Measurements from ENCODE around the gene MAPK8IP3.

The MAPK8IP3 gene, protein sequence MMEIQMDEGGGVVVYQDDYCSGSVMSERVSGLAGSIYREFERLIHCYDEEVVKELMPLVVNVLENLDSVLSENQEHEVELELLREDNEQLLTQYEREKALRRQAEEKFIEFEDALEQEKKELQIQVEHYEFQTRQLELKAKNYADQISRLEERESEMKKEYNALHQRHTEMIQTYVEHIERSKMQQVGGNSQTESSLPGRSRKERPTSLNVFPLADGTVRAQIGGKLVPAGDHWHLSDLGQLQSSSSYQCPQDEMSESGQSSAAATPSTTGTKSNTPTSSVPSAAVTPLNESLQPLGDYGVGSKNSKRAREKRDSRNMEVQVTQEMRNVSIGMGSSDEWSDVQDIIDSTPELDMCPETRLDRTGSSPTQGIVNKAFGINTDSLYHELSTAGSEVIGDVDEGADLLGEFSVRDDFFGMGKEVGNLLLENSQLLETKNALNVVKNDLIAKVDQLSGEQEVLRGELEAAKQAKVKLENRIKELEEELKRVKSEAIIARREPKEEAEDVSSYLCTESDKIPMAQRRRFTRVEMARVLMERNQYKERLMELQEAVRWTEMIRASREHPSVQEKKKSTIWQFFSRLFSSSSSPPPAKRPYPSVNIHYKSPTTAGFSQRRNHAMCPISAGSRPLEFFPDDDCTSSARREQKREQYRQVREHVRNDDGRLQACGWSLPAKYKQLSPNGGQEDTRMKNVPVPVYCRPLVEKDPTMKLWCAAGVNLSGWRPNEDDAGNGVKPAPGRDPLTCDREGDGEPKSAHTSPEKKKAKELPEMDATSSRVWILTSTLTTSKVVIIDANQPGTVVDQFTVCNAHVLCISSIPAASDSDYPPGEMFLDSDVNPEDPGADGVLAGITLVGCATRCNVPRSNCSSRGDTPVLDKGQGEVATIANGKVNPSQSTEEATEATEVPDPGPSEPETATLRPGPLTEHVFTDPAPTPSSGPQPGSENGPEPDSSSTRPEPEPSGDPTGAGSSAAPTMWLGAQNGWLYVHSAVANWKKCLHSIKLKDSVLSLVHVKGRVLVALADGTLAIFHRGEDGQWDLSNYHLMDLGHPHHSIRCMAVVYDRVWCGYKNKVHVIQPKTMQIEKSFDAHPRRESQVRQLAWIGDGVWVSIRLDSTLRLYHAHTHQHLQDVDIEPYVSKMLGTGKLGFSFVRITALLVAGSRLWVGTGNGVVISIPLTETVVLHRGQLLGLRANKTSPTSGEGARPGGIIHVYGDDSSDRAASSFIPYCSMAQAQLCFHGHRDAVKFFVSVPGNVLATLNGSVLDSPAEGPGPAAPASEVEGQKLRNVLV (N-terminal part only)

DNA sequence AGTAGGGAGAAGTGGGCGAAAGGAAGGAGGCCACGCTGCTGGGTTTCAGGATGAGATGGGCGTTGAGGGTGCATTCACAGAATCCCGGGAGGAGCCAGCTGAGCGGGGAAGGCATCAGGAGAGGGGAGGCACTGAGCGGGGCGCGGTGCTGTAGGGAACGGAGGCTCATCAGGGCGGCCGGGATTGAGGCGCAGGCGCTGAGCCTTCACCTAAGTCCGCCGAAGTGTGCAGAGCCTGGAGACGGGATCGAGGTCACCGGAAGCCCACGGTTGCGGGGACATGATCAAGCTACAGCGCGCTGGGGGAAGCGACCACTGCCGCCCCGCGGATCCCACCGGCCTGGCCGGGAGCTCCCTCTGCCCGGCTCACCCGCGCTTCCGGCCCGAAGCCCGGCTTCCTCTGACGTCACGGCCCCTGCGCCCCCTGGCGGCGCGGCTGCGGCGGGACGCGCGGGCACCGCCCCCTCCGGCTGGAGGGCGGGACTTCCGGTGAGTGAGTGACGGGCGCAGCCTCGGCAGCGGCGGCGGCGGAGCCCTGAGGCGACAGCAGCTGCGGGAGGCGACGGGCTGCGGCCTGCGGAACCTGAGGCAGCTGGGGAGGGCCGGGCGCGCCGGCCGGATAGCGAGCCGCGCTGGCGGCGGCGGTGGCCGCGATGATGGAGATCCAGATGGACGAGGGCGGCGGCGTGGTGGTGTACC, at the start of gene MAPK8IP3:
TSS of gene MAPK8IP3 (plus strand) at position 508 of the 698 bp plus-strand sequence. CDS start at position 653, 145 bp downstream.
- peak; percentile 65 to 72 for DNase-seq

DNA sequence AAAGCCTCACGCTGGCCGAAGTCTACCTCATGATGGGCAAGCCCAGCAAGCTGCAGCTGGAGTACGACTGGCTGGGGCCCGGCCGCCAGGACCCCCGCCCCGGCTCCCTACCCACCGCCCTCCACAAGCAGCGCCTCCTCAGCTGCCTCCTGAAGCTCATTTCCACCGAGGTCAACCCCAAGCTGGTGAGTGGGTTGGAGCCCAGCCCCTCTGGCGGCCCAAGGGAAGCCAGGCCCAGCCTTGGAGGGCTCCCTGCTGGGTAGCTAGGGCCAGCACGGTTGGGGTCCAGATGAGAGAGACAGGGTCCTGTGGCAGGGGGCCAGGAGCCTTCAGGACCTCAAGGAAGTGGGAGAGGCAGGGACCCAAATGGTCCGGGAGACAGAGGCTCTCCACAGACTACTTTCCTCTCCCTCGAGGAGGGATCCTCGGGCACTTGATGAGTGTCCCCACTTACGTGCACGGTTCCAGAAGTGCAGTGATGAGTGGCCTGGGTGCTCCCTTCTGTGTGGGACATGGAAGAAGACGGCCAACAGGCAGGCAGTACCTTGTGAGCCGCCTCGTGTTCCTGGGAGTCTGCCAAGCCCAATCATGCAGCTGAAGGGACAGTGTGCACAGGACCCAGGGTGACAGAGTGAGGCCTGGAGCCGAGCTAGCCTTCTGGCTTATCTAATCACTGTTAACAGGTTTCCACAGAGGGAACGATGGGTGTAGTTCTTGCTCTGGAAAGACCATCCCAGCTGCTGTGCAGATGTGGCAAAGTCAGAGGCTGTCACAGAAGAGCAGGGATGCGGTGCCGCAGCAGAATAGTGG, 49.0 kb upstream of the MAPK8IP3 start:
- no peak for DNase-seq

DNA sequence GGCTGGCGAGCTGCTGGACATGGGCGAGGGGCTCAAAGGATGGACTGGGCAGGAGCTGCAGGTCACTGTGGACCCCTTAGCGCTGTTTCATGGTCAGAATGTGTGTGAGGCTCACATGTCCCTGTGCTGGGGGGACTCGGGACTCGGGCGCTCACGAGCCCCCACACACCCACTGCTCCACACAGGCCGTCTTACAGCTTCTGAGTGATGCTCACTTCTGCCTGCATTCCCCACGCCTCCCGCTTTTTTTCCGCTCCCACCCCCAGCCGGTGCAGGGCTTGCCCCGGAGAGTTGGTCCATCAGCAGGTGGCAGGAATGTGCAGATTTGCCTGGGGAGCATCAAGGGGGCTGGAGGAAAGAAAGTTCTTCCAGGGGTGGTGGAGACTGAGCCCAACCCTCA, 48.2 kb upstream of the MAPK8IP3 start:
- no peak for DNase-seq

DNA sequence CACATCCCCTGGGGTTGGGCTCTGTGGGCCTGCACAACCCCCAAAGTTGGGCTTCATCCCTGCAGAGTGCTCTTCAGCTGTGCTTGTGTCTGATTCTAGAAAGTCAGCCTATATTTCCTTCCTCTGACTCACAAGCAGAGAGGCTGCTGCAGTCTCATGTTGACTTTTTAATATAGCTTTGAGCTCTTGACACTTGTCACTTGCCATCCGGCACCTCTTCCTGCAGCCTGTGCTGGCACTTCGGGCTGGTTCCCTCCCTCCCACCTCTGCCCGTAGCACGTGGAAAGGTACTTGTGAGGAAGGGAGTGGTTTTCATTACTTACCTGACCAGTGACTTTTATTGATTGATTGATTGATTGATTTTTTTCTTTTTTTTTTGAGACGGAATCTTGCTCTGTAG, 47.0 kb upstream of the MAPK8IP3 start:
- DNase-seq: no peak

DNA sequence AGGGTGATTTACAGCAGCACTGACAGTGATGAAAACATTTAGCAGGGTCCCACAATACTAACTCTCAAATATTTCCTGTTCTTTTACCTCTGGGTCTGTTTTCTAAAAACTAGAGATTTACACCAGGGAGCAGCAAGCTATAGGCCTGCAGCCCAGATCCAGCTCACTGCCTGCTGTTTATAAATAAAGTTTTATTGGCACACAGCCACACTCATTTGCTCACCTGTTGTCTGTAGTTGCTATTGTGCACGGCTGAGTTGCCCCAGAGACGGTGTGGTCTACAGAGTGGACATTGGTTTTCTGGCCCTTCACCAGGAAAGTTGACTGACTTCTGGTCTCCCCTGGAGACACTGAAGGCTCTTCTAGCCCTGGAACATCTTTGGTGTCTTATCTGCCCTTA, 44.2 kb upstream of the MAPK8IP3 start:
- no peak for DNase-seq

DNA sequence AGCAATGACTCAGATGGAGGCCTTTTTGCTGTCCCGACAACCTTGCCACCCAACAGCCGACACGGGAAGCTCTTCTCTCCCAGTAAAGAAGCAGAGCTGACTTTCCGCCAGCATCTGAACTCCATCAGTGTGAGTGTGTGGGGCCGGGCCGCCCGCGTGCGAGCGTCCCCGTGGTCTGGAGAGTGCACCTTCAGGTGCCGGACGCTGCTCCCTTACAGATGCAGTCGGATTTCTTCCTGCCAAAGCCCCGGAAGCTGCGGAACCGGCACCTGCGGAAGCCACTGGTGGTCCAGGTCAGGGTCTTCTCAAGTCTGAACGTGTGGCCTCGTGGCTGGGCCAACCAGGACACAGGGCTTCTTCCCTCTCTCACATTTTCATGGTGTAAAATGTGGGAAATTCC, 43.5 kb upstream of the MAPK8IP3 start:
- no peak for DNase-seq

DNA sequence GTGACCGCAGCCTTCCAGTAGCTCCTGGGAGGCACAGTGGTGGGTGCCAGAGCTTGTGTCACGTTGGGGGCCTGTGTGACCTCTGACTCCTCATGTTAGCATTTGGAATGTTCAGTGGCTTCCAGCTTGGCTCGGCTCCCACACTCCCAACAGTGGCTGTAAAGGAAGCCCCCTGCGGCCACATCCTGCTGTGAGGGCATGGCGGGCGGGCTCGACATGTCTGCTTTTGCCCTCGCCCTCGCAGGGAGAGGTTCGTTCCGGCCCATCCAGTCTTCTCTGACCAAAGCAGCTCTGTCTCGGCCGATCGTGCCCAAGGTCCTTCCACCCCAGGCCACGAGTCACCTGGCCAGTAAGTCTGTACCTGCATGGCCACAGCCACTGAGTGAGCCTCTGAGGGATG, 40.2 kb upstream of the MAPK8IP3 start:
- DNase-seq: no peak

DNA sequence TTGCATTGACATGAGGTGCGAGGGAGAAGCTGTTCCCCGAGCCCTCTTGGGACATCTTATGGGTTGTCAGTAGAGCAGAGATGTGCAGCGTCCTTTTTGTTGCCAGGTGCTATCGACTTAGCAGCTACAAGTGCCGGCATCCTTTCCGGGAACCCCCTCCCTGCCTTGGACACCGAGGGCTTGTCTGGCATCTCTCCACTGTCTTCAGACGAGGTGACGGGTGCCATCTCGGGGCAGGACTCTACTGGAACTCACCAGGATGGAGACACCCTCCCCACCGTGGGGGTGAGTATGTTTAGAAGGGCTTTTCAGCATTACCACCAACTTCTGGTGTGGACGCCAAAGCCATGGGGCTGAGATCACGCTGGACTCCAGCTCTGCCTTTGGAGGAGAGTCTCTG, 39.7 kb upstream of the MAPK8IP3 start:
- DNase-seq: no peak

DNA sequence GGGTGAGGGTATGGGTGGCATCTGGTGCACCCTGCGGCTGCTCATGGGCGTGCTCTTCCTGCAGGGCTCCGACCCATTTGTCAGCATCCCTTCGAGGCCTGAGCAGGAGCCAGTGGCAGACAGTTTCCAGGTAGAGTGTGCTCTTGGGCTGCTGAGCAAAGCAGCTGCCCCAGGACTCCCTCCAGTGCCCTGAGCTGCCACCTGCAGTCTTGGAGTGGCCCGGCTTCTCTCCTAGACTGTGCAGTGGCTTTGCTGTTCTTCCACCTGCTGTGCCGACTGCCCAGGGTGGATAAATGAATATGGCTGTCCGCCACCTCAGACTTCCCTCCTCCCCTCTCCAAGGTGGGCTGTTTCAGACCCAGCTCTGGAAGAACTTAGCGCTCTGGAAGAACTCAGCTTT, 38.7 kb upstream of the MAPK8IP3 start:
- no peak for DNase-seq

DNA sequence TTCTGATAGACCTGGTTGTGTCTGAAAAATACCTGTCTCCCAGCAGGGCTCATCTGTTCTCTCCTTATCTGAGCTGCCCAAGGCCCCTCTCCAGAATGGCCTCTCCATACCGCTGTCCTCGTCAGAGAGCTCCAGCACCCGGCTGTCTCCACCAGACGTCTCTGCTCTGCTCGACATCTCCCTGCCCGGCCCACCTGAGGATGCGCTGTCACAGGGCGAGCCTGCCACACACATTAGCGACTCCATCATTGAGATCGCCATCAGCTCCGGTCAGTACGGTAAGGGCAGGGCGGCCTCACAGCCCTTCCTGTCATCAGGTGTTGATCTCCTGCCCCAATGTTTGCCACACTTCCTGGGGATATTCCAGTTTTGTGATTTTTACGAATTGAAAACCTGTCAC, 38.1 kb upstream of the MAPK8IP3 start:
- DNase-seq: no peak

DNA sequence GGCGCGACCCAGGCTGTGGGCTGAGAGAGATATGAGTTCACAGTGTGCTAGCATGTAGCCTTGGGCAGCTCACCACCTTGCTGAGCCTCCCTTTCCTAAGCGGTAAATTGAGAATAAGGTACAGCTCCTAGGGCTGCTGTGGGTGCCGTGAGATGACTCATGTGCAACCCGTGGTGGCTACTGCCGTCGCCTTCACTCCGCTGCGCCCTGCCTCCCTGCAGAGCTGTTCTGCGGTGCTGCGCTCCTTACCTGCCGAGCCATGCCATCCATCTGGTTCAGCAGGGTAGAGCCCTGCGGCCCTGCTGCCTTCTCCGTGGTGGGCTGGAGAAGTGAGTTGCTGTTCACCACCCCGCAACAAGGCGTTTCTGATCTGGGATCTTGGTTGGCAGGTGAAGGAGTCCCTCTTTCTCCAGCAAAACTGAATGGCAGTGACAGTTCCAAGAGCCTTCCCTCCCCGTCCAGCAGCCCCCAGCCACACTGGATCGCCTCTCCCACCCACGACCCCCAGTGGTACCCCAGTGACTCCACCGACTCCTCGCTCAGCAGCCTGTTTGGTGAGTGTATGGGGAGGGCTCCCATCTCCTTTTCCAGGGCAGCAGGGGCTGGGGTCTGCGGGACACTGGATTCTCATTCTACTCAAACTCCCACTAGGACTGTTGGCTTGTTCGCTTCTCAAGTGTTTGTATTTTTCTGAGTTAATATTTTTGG, 37.2 kb upstream of the MAPK8IP3 start:
- DNase-seq: no peak

DNA sequence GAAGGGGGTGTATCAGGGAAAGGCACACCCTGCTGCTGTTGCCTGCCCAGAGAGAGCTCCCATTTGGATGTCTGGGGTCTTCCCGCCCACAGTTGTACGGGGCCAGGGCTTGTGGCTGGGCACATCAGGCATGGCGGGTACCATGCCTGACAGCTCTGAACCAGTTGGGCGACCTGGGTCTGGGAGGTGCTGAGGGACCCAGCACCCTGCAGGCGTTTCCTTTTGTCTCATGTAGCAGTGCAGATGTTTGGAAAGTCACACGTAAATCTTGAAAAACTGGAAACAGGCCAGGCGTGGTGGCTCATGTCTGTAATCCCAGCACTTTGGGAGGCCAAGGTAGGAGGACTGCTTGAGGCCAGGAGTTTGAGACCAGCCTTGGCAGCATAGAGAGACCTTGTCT, 36.3 kb upstream of the MAPK8IP3 start:
- no peak for DNase-seq

DNA sequence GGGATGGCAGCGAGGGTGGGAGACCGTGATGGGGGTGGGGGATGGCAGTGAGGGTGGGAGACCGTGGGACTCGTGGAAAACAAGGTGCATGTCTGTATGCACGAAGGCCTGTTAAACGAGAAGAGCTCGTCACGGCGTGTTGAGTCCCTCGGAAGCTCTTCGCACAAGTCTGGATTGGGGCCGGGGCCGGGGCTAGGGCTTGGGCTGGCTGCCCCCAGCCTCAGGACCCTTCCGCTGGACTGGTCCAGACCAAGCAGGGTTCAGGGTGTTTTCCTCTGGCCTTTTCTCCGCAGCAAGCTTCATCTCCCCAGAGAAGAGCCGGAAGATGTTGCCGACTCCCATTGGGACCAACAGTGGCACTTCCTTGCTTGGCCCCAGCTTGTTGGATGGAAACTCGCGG, 35.6 kb upstream of the MAPK8IP3 start:
- DNase-seq: no peak

DNA sequence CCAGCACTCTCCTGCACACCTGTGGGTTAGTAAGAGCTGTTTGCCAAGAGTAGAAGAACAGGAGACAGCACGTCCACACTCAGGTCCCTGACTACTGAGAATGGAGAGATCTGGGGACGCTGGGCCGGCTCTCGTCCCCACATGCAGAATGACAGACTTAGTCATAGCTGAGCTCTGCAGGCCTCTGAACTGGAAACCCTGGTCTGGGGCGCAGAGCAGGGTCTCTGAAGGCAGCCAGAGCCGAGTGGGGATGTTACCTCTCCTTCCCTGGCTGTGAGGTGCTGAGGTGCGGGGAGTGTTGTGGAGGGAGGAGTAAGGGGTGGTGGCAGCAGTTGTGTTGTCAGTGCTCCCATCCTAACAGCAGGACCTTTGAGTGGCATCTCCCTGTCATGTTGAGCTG, 35.1 kb upstream of the MAPK8IP3 start:
- DNase-seq: no peak

DNA sequence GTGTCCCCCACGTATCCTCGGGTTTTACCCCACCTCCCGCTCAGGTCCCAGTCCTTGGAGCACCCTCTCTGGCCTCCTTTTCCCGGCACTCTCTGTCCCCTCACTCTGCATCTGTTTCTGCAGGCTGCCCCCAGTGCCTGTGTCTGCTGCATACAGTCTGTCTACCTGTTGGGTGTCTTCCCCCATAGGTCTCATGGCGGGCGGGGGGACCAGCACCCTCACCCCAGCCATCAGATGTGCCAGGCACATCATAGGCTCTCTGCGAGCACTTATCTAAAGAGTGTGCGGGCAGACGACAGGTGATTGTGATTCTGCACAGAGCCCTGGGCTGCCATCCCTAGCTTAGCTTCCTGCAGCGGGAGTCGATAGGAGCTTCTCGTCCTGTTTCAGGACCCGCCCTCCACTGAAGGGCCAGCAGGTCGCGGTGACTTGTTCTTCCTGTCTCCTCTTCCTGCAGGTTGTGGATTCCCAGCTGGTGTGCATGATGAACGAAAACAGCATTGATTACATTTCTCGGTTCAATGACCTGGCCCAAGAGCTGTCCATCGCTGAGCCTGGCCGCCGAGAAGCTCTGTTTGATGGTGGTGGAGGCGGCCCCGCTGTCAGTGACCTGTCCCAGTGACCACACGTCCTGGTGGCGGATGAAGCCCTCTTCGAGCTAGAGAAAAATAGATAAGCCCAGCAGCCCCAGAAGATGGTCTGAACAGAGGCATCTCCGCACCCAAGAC, 32.4 kb upstream of the MAPK8IP3 start:
- DNase-seq: no peak

DNA sequence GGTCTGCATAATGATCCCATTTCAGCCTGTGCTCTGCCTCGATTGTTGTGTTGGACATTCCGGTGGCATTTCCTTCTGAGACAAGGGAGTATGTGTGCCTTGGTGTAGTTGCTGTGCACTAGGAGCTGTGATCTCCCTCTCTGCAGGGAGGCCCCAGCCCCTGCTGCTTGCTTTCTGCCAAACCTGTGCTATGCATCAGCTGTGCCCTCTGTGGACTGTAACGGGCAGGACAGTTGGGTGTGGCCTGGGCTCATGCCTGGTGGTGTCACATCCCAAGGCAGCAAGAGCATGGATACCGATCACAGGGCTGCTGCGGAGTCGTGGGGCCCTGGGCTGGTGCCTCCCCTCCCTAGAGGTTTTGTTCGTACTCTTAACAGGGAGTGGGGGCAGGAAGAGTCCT, 31.7 kb upstream of the MAPK8IP3 start:
- DNase-seq: no peak

DNA sequence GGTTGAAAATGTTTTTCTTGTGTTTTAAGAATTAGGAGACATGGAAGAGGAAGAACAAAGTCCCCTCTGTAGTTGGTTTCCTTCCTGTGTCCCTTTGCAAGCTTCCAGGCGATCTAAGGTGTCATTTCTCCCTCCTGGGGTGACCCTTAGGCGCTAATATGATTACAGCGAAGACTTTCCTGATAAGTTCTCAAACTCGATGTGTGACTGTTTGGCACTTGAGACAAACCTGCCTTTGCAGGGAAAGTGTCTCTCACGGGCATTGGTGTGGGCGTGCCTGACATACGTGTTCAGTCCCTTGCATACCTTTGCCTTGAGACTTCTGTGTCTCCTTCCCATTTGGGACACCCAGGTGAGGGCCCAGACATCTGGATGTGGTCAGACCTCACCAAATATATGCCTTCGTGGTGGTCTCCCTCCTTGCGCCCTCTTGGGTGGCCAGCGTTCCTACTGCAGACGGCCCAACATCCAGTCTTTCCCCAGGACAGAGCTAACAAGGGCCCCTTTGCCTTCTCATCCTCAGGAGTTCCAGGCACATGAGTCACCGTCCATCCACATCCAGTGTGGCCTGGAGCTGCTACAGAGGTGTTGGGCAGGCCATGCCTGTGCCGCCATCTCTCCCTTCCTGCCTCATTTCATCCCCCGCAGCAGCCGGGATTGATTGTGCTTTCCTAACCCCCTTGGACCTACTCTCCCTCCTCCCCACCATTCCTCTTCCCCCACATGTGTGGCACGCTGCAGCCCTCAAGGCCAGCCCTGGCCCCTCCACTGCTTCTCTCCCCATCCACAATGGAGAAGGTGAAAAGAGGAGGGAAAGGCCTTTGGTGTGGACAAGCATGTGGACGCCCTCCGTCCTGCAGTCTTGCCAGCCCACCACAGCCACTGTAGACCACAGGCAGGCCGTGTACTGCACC, 31.0 kb upstream of the MAPK8IP3 start:
- DNase-seq: peak in 1 of 2 experiments; percentile 12

DNA sequence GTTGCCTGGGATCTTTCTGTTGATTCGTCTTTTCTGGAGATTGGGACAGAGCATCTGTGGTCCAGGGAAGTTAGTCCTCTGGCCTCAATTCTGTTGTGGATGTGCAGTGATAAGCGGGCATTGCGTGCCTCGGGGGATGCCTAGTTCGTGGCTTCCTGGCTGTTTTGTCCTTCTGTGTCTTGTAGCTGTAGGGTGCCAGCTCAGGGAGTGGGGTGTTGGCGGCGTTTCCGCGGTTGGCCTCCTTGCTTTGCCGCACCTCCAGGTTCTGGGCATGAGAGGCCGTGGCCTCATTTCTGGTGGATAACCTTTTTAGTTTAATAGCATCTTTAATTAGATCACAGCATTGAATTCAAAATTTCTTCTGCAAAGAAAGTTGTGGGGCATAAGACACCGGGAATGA, 29.3 kb upstream of the MAPK8IP3 start:
- DNase-seq: no peak

DNA sequence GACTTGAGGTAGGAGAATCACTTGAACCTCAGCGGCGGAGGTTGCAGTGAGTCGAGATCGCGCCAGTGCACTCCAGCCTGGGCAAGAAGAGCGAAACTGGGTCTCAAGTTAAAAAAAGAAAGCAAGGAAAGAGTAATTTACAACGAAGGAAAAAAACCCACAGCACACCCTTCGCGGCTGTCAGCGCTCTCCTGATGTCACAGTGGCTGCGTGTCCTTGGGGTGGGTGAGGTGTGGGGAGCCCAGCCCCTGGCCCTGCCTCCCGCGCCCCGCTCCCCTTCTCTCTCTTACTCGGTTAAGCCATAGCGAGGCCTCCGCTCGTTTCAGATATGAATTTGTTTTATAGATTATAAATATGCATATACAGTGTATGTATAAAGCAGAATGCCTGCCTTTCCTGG, 28.7 kb upstream of the MAPK8IP3 start:
- DNase-seq: no peak
